DOHH2 (cell line): ENCODE data around the gene GNAO1.

Experiments used
- H3F3A ChIP-seq: fragments of 200-600 bp; sonication (generic), shearing (Covaris generic); 2 replicates; pipeline ENCODE4 v1.6.0; 2016; ENCODE audit warnings: antibody characterized with exemption, mild to moderate bottlenecking; ENCODE audit not compliant: control insufficient read depth, insufficient read depth
- H3K27ac ChIP-seq: fragments of 200-600 bp; sonication (generic); 2 replicates; pipeline ENCODE4 v1.5.1; 2014; ENCODE audit warnings: low read depth, mild to moderate bottlenecking, low read length, moderate library complexity
- H3K27me3 ChIP-seq: fragments of 200-600 bp; sonication (generic); 2 replicates; pipeline ENCODE4 v1.6.1; 2014; ENCODE audit warnings: mild to moderate bottlenecking, low read length, mixed read lengths; ENCODE audit not compliant: control insufficient read depth
- H3K36me3 ChIP-seq: fragments of 200-600 bp; sonication (generic); 2 replicates; pipeline ENCODE4 v1.6.1; 2014; ENCODE audit warnings: mild to moderate bottlenecking, low read length, moderate library complexity, mixed read lengths; ENCODE audit not compliant: control insufficient read depth
- H3K4me1 ChIP-seq: fragments of 200-600 bp; sonication (generic); 2 replicates; pipeline ENCODE4 v1.6.1; 2014; ENCODE audit warnings: mild to moderate bottlenecking, low read length, mixed read lengths; ENCODE audit not compliant: control insufficient read depth
- H3K4me2 ChIP-seq: fragments of 200-600 bp; sonication (generic); 2 replicates; pipeline ENCODE4 v1.6.0; 2014; ENCODE audit warnings: mild to moderate bottlenecking, low read length, moderate library complexity
- H3K4me3 ChIP-seq: fragments of 200-600 bp; sonication (generic); 2 replicates; pipeline ENCODE4 v1.5.1; 2014; ENCODE audit warnings: mild to moderate bottlenecking, low read length, mixed read lengths
- H3K79me2 ChIP-seq: fragments of 200-600 bp; sonication (generic); 2 replicates; pipeline ENCODE4 v1.6.1; 2014; ENCODE audit warnings: mild to moderate bottlenecking, low read length, mixed read lengths; ENCODE audit not compliant: control insufficient read depth
- H3K9me2 ChIP-seq: fragments of 200-600 bp; sonication (generic); replicated peaks from 2 replicates; pipeline ENCODE4 v1.6.1; 2014; ENCODE audit warnings: mild to moderate bottlenecking, low read length, mixed read lengths; ENCODE audit not compliant: control insufficient read depth
- H3K9me3 ChIP-seq: fragments of 200-600 bp; sonication (generic); 2 replicates; pipeline ENCODE4 v1.6.1; 2014; ENCODE audit warnings: antibody characterized with exemption, low read length, mixed read lengths; ENCODE audit not compliant: control insufficient read depth, insufficient read depth
- H4K20me1 ChIP-seq: fragments of 200-600 bp; sonication (generic); 2 replicates; pipeline ENCODE4 v1.6.0; 2014; ENCODE audit warnings: low read depth, mild to moderate bottlenecking, antibody characterized with exemption, low read length, moderate library complexity; ENCODE audit not compliant: control insufficient read depth, insufficient read depth
- CTCF ChIP-seq: fragments of 200-600 bp; sonication (generic); IDR thresholded peaks from one replicate; pipeline ENCODE4 v1.5.1; 2014; ENCODE audit warnings: antibody characterized with exemption, mild to moderate bottlenecking, low read depth, low read length; ENCODE audit not compliant: poor library complexity, severe bottlenecking
- EZH2phosphoT487 ChIP-seq: fragments of 200-600 bp; sonication (generic); IDR thresholded peaks from 2 replicates; pipeline ENCODE4 v1.6.1; 2017; ENCODE audit warnings: borderline replicate concordance, mild to moderate bottlenecking, antibody characterized with exemption, low read length, moderate library complexity, mixed read lengths

Gene GNAO1

GRCh38 chr16:56382901-56383355 is 191.6 kb downstream of the GNAO1 start:
- H3K27ac ChIP-seq, result no peak overlapping the region
- peaks cover 100% of the 10 kb centered on the region for H3K36me3 ChIP-seq
- no peak overlapping the region for H3K4me3 ChIP-seq
- H3K79me2 ChIP-seq, result peaks cover 54% of the 10 kb centered on the region
- no peaks in the 10 kb centered on the region for H3K4me1 ChIP-seq
- H3K9me3 ChIP-seq, result peaks cover 10% of the 10 kb centered on the region
- no peaks in the 10 kb centered on the region for H4K20me1 ChIP-seq
- no peaks in the 10 kb centered on the region for H3K9me2 ChIP-seq
- H3K27me3 ChIP-seq, result no peaks in the 10 kb centered on the region
- TF ChIP-seq EZH2phosphoT487 (no peak), CTCF (no peak)
- H3F3A ChIP-seq, result no peaks in the 10 kb centered on the region; the same call in 1 of the 2 replicates
- no peak overlapping the region for H3K4me2 ChIP-seq

- H3K36me3 ChIP-seq, result peaks cover 98% of the 10 kb centered on the region
Measured at GRCh38 chr16:56384074-56384721, 192.9 kb downstream of the GNAO1 start.

GRCh38 chr16:56387396-56387795 is 196.1 kb downstream of the GNAO1 start:
- Histone ChIP-seq H3K9me3 (peaks cover 3% of the 10 kb centered on the region), H3K4me2 (no peak overlapping the region), H3F3A (no peaks in the 10 kb centered on the region)

More at GRCh38 chr16:56384074-56384721, 192.9 kb downstream of the GNAO1 start:
- no peaks in the 10 kb centered on the region for H3K4me1 ChIP-seq
- H3K27me3 ChIP-seq, result no peaks in the 10 kb centered on the region
- no peaks in the 10 kb centered on the region for H3F3A ChIP-seq
- no peak overlapping the region for H3K4me3 ChIP-seq
- no peak overlapping the region for H3K4me2 ChIP-seq
- H3K9me3 ChIP-seq, result peaks cover 10% of the 10 kb centered on the region
- no peak overlapping the region for H3K27ac ChIP-seq
- H4K20me1 ChIP-seq, result no peaks in the 10 kb centered on the region
- H3K79me2 ChIP-seq, result peaks cover 43% of the 10 kb centered on the region
- TF ChIP-seq EZH2phosphoT487, result no peak
- TF ChIP-seq CTCF, result no peak
- no peaks in the 10 kb centered on the region for H3K9me2 ChIP-seq

More at GRCh38 chr16:56387396-56387795, 196.1 kb downstream of the GNAO1 start:
- peaks cover 86% of the 10 kb centered on the region for H3K36me3 ChIP-seq
- H3K27ac ChIP-seq, result no peak overlapping the region
- no peak for TF ChIP-seq CTCF
- TF ChIP-seq EZH2phosphoT487, result no peak
- no peaks in the 10 kb centered on the region for H3K9me2 ChIP-seq
- no peaks in the 10 kb centered on the region for H3K27me3 ChIP-seq
- peaks cover 33% of the 10 kb centered on the region for H3K79me2 ChIP-seq
- no peak overlapping the region for H3K4me3 ChIP-seq
- no peaks in the 10 kb centered on the region for H4K20me1 ChIP-seq
- H3K4me1 ChIP-seq, result no peaks in the 10 kb centered on the region
